Small intestine (tissue), 7 donors: ENCODE data around the gene E2F4. TPM values are rescaled to one million over a fixed set of nuclear protein-coding genes. Genes with fewer than 3 reads are reported as not detected.

Experiments
- DNase-seq, 2 donors: peaks; one replicate each; pipeline versions ENCODE4 v3.0.0 to v3.0.0-alpha.2; 2013
- FAIRE-seq: peaks from 2 replicates; lab custom pipeline; 2012; peaks lifted over from hg19 to GRCh38; lab: Jason Lieb, UNC
- H3K27ac ChIP-seq, 3 donors: one replicate each; pipeline ENCODE4 v1.5.1; 2013; ENCODE audit warnings: low read length in 2 of 3, mild to moderate bottlenecking in 2 of 3, control low read depth in 1 of 3, inconsistent platforms in 1 of 3, low read depth in 1 of 3, moderate library complexity in 1 of 3
- H3K27me3 ChIP-seq, 3 donors: one replicate each; pipeline ENCODE4 v1.6.1; 2013; ENCODE audit warnings: low read length in 3 of 3, inconsistent platforms in 1 of 3; ENCODE audit not compliant: control insufficient read depth in 3 of 3, insufficient read depth in 3 of 3
- H3K36me3 ChIP-seq, 3 donors: one replicate each; pipeline ENCODE4 v1.6.1; 2013; ENCODE audit warnings: low read length in 3 of 3, inconsistent platforms in 1 of 3, low read depth in 1 of 3, mild to moderate bottlenecking in 1 of 3, moderate library complexity in 1 of 3; ENCODE audit not compliant: control insufficient read depth in 3 of 3, insufficient read depth in 2 of 3
- H3K4me1 ChIP-seq, 3 donors: one replicate each; pipeline ENCODE4 v1.6.1; 2013; ENCODE audit warnings: low read length in 2 of 3, inconsistent platforms in 1 of 3, low read depth in 1 of 3, mild to moderate bottlenecking in 1 of 3, moderate library complexity in 1 of 3; ENCODE audit not compliant: control insufficient read depth in 3 of 3, insufficient read depth in 2 of 3
- H3K4me3 ChIP-seq, 3 donors: one replicate each; pipeline ENCODE4 v1.5.1; 2013; ENCODE audit warnings: low read length in 3 of 3, control low read depth in 1 of 3, inconsistent platforms in 1 of 3, low read depth in 1 of 3, mild to moderate bottlenecking in 1 of 3, moderate library complexity in 1 of 3
- H3K9me3 ChIP-seq, 2 donors: one replicate each; pipeline ENCODE4 v1.6.1; 2013; ENCODE audit warnings: low read depth in 1 of 2, low read length in 1 of 2; ENCODE audit not compliant: control insufficient read depth in 2 of 2, insufficient read depth in 1 of 2
- WGBS, 3 donors: extraction: QIAGEN DNeasy Blood & Tissue Kit; methylation state at CpG; one replicate each; pipeline ENCODE4 v1.1.7; 2013; 5-methylcytosine and 5-hydroxymethylcytosine counted together
- polyA plus RNA-seq, 4 donors: library from polyadenylated mRNA; stranded (reverse) in 3 of 4; unstranded in 1 of 4; fragments of 200-250 nt in 3 of 4; fragments of 120-200 nt in 1 of 4; gene quantifications; one replicate each; pipeline versions ENCODE4 v1.2.1 to v1.2.3, GENCODE V29; 2013
- donor health status: healthy with polysubstance abuse.
- donor health status: control.
- donor health status: control.
- donor health status: Bipolar disorder and iron deficiency.
- donor health status: healthy.

E2F4 gene
- polyA plus RNA-seq, 4 donors = 48.6 to 63.7 (median 58.3) TPM

- H3K27me3 ChIP-seq = no peaks in the 10 kb centered on the region
- H3K4me3 ChIP-seq = no peak overlapping the region
- H3K36me3 ChIP-seq = peaks cover 5 to 77% (median 24%) of the 10 kb centered on the region in 3 donors
- FAIRE-seq = no peak
- no peak overlapping the region for H3K27ac ChIP-seq
- H3K9me3 ChIP-seq = no peaks in the 10 kb centered on the region
- peaks cover 0 to 17% (median 2%) of the 10 kb centered on the region in 3 donors for H3K4me1 ChIP-seq
- no peak for DNase-seq
- WGBS, 3 donors = 94 to 97% (median 94%) methylated on average over 11 to 12 of the region's 12 CpGs
These were observed 10.5 kb downstream of the E2F4 start for GRCh38 chr16:67202426-67202825.

- Histone ChIP-seq H3K27ac (no peak overlapping the region), H3K4me1 (peaks cover 0 to 14% (median 2%) of the 10 kb centered on the region in 3 donors), H3K36me3 (peaks cover 2 to 74% (median 21%) of the 10 kb centered on the region in 3 donors), H3K9me3 (no peaks in the 10 kb centered on the region), H3K27me3 (no peaks in the 10 kb centered on the region), H3K4me3 (no peak overlapping the region)
- FAIRE-seq = no peak
- DNase-seq = no peak
- 92 to 95% (median 94%) methylated on average over 19 to 23 of the region's 23 CpGs for WGBS, 3 donors
These were observed 11.1 kb downstream of the E2F4 start for GRCh38 chr16:67202956-67203493.

GRCh38 chr16:67204076-67204475 is 12.1 kb downstream of the E2F4 start:
- H3K27ac ChIP-seq = no peak overlapping the region
- no peak for FAIRE-seq
- H3K4me1 ChIP-seq = peaks cover 0 to 6% (median 0%) of the 10 kb centered on the region in 3 donors
- peaks cover 2 to 71% (median 21%) of the 10 kb centered on the region in 3 donors for H3K36me3 ChIP-seq
- DNase-seq = no peak
- H3K9me3 ChIP-seq = no peaks in the 10 kb centered on the region
- no peaks in the 10 kb centered on the region for H3K27me3 ChIP-seq
- H3K4me3 ChIP-seq = no peak overlapping the region
- 80 to 86% (median 84%) methylated on average over 4 of the region's 4 CpGs for WGBS, 3 donors

GRCh38 chr16:67206129-67206837 is 14.3 kb downstream of the E2F4 start:
- no peak overlapping the region for H3K27ac ChIP-seq
- no peak overlapping the region for H3K4me3 ChIP-seq
- no peaks in the 10 kb centered on the region for H3K4me1 ChIP-seq
- peaks cover 2 to 73% (median 21%) of the 10 kb centered on the region in 3 donors for H3K36me3 ChIP-seq
- H3K27me3 ChIP-seq = no peaks in the 10 kb centered on the region
- 90 to 93% (median 92%) methylated on average over 8 of the region's 8 CpGs for WGBS, 3 donors
- DNase-seq = no peak
- H3K9me3 ChIP-seq = no peaks in the 10 kb centered on the region
- FAIRE-seq = no peak

GRCh38 chr16:67206838-67207248 is 14.9 kb downstream of the E2F4 start:
- Histone ChIP-seq H3K27me3 (no peaks in the 10 kb centered on the region), H3K27ac (no peak overlapping the region), H3K4me1 (no peaks in the 10 kb centered on the region), H3K9me3 (no peaks in the 10 kb centered on the region), H3K36me3 (peaks cover 2 to 67% (median 16%) of the 10 kb centered on the region in 3 donors), H3K4me3 (no peak overlapping the region)
- WGBS, 3 donors = 83 to 95% (median 92%) methylated on average over 3 of the region's 3 CpGs
- no peak for FAIRE-seq
- DNase-seq = no peak

- no peak for DNase-seq
- Histone ChIP-seq H3K36me3 (peaks cover 2 to 61% (median 10%) of the 10 kb centered on the region in 3 donors), H3K4me1 (no peaks in the 10 kb centered on the region), H3K4me3 (no peak overlapping the region), H3K27me3 (no peaks in the 10 kb centered on the region), H3K27ac (no peak overlapping the region), H3K9me3 (no peaks in the 10 kb centered on the region)
- WGBS, 3 donors = 68 to 76% (median 75%) methylated on average over 21 of the region's 21 CpGs
- no peak for FAIRE-seq
These were observed 15.5 kb downstream of the E2F4 start for GRCh38 chr16:67207249-67208091.

GRCh38 chr16:67208154-67208896 is 16.4 kb downstream of the E2F4 start:
- 76 to 86% (median 86%) methylated on average over 10 to 11 of the region's 11 CpGs for WGBS, 3 donors
- H3K36me3 ChIP-seq = peaks cover 2 to 52% (median 8%) of the 10 kb centered on the region in 3 donors
- no peak overlapping the region for H3K4me3 ChIP-seq
- no peaks in the 10 kb centered on the region for H3K27me3 ChIP-seq
- no peak for FAIRE-seq
- H3K9me3 ChIP-seq = no peaks in the 10 kb centered on the region
- peaks cover 0 to 1% (median 0%) of the 10 kb centered on the region in 3 donors for H3K4me1 ChIP-seq
- no peak overlapping the region for H3K27ac ChIP-seq
- no peak for DNase-seq

GRCh38 chr16:67209565-67209964 is 17.6 kb downstream of the E2F4 start:
- Histone ChIP-seq H3K36me3 (peaks cover 0 to 42% (median 0%) of the 10 kb centered on the region in 3 donors), H3K27me3 (no peaks in the 10 kb centered on the region), H3K9me3 (no peaks in the 10 kb centered on the region), H3K4me1 (peaks cover 0 to 5% (median 0%) of the 10 kb centered on the region in 3 donors), H3K27ac (no peak overlapping the region), H3K4me3 (no peak overlapping the region)
- 80 to 88% (median 85%) methylated on average over 7 to 8 of the region's 8 CpGs for WGBS, 3 donors
- no peak for FAIRE-seq
- no peak for DNase-seq
